SH-SY5Y (cell line): Measurements from ENCODE around the gene MIPEP.

Source experiments
- GATA2 ChIP-seq: IDR thresholded peaks from 2 replicates; pipeline ENCODE4 v1.6.1; 2011; ENCODE audit warnings: mild to moderate bottlenecking, low read depth, low read length
- GATA3 ChIP-seq: IDR thresholded peaks from 2 replicates; pipeline ENCODE4 v1.6.1; 2011; ENCODE audit warnings: low read depth, mild to moderate bottlenecking, low read length, moderate library complexity

MIPEP gene

GRCh38 chr13:23767838-23768237 lies 121.4 kb downstream of the MIPEP start:
- no peak for TF ChIP-seq GATA3
- no peak for TF ChIP-seq GATA2

DNA sequence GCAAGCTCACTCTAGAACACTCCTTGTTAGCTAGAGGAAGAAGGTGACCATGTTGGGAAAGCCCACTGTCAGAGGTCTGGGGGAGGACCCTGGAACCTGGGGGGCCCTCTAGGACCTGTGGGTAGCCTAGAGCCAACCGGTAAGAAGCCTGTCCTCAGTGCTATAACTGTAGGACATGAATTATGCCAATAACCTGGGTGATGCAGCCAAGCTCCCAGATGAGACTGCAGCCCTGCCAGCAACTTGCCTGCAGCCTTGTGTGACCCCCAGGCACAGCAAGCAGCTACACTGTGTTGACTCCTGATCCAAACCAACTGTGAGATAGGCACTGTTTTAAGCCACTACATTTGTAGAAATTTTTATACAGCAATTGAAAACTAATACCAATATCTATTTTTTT lies 122.3 kb downstream of the MIPEP start:
- TF ChIP-seq GATA3 (no peak), GATA2 (no peak)

DNA sequence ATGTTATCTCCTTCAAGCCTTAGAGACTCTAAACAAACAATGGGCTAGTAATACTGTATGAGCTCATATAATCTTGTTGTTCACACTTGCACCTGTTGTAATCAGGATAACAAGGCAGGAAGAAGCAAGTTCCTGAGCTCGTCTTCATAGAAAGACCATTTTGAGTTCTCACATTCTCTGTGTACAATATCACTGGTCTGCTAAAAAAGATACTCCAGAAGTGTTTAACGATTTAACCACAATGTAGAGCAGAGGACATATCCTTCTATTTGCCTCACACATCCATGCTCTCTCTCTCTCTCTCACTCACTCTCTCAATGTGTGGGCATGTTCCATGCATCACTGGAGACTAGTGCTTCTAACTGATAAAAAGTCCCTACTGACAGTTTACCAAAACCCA lies 122.9 kb downstream of the MIPEP start:
- no peak for TF ChIP-seq GATA2
- TF ChIP-seq GATA3: no peak

DNA sequence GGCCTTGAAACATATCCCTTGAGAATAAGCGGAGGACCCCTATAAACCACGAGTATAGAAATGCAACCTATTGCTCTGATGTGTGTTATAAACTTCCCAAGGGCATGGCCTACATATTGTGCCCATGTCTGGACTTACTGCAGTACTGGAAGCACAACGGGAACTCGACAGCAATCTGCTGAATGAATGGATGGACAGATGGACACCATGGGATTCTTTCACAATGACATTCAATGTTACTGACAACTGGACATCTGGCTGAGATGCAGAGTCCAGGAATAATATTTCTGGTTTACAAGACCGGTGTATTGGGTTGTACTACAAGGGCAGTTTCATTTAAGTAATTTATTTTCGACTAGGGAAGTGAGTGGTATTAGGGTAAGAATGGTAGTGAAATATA lies 123.7 kb downstream of the MIPEP start:
- no peak for TF ChIP-seq GATA2
- no peak for TF ChIP-seq GATA3

DNA sequence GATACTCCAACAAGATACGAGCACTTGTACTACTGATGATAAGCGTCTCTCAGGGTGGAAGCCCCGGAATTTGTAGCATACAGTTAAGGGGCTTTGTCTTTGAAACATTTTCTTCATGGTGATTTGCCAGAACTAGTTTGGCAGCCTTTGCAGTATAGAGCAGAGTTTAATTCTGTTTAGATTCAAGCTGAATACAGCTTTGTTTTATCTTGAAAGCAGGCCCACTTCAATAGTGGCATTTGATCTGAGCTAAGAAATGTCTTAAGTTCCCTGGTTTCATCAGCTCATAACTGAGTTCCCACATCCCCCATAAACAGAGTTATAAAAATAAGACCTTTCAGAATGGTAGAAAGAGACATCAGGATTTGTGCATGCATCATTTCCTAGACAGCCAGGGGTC lies 125.9 kb downstream of the MIPEP start:
- TF ChIP-seq GATA2 (no peak), GATA3 (no peak)

DNA sequence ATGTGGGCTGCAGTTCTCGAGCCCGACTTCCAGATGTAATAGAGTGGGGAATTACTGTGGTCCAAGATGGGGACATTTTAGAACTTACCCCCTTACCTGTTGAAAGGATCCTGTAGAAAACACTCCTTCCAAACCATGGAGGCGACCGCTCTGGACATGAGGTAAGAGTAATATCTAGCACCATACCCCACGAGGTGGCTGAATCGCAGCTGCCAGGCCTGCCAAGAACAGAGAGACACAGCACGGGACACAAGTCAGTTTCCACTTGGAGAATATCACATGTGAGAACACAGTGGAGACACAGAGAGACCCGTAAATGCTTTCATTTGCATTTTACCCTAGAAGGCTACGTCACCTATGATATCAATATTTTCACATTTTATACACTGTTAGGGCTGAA lies 129.2 kb downstream of the MIPEP start:
- no peak for TF ChIP-seq GATA2
- TF ChIP-seq GATA3: no peak

DNA sequence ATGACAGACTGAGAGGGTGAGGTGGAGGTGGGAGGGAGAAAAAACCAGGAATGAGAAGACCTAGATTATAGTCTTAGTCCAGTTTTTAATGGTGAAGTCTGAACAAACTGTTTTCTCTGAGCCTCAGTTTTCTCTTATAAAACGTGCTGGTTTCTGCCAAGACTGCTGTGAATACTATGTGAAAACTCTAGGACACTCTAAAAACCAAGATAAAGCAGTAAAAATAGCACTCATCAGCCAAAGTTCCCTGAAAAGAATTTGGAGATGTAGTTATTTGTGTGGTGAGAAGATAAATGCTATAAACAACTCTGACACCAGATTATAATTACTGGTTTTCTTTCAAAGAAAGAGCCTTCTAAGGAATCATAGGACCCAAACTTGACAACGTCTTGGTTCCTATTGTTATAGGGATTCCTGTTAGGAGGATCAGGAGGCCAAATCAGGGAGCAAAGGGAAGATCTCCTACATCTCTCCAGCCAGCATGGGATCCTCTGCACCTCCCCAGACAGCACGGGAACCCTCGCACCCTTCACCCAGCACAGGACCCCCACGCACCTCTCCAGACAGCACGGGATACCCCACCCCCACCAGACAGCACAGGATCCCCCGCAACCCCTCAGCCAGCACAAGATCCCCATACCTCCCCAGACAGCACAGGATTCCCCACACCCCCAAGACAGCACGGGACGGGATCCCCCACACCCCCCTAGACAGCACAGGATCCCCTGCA lies 130.2 kb downstream of the MIPEP start:
- no peak for TF ChIP-seq GATA3
- TF ChIP-seq GATA2: no peak

- TF ChIP-seq GATA3 (no peak), GATA2 (no peak)
Measured at GRCh38 chr13:23754997-23755396, 134.2 kb downstream of the MIPEP start.

- no peak for TF ChIP-seq GATA2
- no peak for TF ChIP-seq GATA3
Measured at GRCh38 chr13:23754506-23754905, 134.7 kb downstream of the MIPEP start.

- TF ChIP-seq GATA3: no peak
- no peak for TF ChIP-seq GATA2
Measured at GRCh38 chr13:23753458-23753857, 135.7 kb downstream of the MIPEP start.

DNA sequence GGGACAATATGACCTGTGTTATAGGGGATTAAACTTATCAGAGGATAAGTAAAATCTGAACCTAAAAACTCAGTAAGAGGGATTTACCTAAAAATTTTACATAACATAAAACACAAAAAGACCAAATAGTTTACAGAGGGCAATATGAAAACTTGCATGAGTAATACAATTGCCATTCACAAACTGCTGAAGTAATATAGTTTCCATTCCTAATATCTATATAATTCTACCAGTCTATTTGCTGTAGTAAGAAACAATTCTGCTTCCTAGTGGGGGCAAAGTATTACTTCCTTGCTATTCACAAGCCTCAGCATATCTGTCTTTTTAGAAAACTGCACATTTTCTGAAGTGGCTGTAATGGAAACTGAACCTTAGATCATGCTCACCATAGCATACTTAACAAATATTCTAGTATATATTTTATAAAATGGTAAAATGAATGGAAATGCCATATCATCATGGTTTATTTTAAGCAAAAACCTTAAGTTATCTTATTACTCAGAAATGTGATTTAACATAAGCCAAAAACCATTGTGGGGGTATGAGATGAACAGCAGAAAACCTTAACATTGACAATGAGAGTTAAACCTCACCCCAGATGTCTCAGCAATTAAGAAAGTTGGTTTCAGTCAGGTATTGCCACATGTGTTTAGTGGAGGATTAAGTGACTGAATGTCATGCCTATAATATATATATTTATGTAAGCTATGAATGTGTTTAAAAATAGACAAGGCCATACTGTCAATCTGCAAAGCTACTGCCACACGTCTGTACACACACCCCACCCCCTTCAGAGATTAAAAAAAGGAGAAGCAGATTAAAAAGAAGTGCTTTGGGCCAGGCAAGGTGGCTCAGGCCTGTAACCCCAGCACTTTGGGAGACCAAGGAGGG lies 136.8 kb downstream of the MIPEP start:
- TF ChIP-seq GATA2: no peak

- TF ChIP-seq GATA2 (no peak), GATA3 (no peak)
Measured at GRCh38 chr13:23751195-23751594, 138.0 kb downstream of the MIPEP start.

DNA sequence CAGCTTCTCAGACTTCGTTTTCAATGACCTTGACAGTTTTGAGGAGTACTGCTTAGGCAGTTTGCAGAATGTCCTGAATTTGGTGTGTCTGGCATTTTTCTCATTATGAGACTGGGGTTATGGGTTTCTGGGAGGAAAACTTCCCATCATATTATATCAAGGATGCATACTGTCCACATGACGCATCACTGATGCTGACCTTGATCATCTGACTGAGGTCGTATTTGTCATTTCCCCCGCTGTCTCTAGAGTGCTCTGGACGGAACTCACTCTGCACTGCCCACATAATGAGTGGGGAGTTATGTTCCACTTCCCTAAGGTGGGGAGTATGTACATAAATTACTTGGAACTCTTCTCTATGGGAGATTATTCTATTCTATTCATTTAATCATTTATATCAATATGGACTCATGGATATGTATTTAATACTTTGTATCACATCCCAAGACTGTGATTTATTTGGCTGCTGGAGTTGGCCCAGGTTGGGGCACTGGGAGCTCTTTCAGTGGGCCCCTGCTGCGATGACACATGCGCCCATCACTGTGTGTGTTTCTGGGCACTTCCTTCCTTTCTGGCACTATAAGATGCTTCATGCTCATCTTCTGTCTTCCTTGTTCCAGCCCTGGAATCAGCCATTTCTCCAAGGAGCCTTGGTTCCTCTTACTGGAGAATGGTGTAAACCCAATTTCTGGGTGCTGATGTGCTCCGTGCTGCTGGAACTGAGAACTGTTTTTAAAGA lies 138.6 kb downstream of the MIPEP start:
- TF ChIP-seq GATA3 (no peak), GATA2 (no peak)

GRCh38 chr13:23749288-23749873 lies 139.8 kb downstream of the MIPEP start:
- no peak for TF ChIP-seq GATA2
- TF ChIP-seq GATA3: no peak
